ENCODE data around the gene SLC51A.

The SLC51A gene

DNA sequence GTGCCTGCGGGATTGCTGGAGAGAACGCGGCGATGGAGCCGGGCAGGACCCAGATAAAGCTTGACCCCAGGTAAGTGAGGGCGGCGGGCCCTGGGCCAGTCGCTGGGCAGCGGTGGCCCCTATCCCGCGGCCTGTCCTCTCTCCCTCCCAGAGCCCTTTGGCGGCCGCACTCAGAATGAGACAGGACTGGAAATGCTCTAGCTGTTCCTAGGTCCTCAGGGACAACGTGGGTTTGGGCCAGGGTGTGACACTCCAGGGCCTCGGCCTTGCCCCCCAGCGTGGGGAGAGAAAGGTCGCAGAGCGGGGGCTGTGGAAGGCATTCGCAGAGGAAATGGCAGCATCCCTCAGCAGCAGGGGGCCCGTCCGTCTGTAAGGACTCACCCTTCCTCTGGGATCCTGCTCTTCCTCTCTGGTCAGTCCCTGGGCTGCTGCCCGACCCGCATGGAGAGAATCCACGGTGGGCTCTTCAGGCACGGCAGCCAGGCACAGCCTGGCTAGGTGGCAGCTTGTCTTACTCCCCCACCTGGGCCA lies 412 bp downstream of the SLC51A start:
- DNase-seq (ENCODE audit: low spot score): no peak

- DNase-seq (ENCODE audit: low spot score): no peak
Measured at GRCh38 chr3:196217307-196218154, 1.2 kb downstream of the SLC51A start.

- no peak for DNase-seq (ENCODE audit: low spot score)
Measured at GRCh38 chr3:196218155-196218712, 1.9 kb downstream of the SLC51A start.

DNA sequence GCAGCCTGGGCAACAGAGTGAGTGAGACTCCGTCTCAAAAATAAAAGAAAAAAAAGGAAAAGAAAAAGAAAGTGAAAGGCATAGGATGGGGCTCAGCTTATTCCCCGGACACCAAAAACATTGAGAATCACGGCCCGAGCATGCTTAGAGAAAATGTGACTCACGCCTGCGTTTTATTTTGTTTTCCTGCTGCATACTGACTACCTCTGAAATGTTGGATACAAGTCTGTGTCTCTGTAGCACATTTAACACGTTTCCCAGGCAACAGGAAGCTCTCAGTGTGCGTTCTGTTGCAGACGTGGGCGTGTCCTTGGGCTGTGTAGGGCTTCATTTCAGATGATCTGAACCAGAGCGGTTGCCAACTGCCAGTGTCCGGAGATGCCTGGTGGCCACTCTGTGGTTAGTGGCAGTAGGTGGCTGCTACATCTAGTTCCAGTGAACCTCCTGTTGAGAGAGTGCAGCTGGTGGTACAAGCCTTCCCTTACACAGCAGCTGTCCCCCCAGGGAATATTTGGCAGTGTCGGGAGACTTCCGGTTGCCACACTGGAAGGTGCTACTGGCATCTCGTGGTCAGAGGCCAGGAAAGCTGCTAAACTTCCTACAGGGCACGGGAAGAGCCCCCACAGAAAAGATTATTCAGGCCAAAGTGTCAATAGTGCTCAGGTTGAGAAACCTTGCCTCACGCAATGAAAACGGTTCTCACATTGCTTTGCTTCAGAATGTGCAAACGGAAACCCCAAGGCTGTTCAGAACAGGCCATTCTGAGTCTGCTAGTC lies 3.0 kb downstream of the SLC51A start:
- peak; percentile 79 for DNase-seq (ENCODE audit: low spot score)

DNA sequence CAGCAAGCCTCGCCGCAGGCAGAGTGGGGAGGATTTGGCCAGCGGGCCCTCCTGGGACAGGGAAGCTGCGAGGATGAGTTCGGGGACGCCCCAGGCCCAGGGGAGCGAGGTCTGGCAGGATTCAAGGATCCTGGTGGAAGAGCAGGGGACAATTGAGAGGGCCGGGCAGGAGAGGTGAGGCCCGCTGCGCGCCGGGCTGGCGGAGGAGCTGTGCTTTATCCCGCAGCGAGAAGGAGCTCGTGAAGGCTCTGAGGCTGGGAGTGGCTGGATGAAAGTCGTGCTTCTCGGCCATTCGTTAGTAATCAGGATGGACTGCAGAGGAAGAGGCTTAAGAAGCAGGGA lies 3.6 kb downstream of the SLC51A start:
- no peak for DNase-seq (ENCODE audit: low spot score)

DNA sequence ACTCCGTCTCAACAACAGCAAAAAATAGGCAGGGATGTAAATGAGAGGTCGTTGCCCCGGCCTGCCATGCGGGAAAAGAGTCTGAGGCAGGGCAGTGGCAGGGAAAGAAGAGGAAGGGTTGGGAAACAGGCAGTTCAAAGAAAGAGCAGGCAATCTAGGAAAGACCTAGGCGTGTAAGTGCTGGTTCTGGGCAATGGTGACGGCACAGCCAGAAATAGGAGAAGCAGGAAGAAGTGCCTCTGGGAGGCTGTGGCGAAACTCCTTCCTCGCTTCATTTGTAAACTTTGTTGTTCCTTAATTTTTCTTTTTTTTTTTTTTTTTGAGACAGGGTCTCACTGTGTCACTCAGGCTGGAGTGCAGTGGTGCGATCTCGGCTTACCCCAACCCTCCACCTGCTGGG lies 4.3 kb downstream of the SLC51A start:
- no peak for DNase-seq (ENCODE audit: low spot score)

- DNase-seq (ENCODE audit: low spot score): no peak
Measured at GRCh38 chr3:196220991-196221390, 4.7 kb downstream of the SLC51A start.

- DNase-seq (ENCODE audit: low spot score): no peak
Measured at GRCh38 chr3:196222876-196223595, 6.7 kb downstream of the SLC51A start.

DNA sequence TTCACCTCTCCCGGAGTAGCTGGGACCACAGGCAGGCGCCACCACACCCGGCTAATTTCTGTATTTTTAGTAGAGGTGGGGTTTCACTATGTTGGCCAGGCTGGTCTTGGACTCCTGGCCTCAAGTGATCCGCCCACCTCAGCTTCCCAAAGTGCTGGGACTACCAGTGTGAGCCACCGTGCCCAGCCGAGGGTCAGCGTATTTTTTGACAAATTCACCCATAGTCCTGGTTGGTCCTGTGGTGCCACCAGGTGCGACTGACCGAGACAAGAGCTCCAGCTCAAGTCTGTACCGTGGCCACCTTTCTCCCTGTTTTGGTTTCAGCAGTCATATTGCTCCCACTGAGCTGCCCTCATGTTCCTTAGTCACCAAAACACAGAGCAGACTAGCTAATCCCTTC lies 8.8 kb downstream of the SLC51A start:
- no peak for DNase-seq (ENCODE audit: low spot score)

DNA sequence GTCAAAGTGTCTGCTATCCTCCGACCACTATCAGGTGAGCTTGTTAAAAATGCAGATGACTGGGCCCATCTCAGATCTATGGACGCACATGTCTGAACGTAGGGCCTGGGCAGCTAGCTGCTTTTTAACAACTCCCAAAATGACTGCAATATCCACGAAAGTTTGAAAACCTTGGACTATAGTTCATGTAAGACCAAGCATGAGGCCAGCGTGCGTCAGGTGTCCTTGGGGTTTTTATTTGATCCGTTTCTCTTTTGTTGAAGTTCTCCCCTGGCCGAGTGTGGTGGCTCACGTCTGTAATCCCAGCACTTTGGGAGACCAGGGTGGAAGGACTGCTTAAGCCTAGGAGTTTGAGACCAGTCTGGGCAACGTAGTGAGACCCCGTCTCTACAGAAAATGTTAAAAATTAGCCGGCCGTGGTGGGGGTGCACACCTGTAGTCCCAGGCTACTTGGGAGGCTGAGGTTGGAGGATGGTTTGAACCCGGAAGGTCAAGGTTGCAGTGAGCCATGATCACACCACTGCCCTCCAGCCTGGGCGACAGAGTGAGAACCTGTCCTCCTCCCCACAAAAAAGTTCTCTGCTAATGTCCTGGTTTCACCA lies 9.5 kb downstream of the SLC51A start:
- no peak for DNase-seq (ENCODE audit: low spot score)

DNA sequence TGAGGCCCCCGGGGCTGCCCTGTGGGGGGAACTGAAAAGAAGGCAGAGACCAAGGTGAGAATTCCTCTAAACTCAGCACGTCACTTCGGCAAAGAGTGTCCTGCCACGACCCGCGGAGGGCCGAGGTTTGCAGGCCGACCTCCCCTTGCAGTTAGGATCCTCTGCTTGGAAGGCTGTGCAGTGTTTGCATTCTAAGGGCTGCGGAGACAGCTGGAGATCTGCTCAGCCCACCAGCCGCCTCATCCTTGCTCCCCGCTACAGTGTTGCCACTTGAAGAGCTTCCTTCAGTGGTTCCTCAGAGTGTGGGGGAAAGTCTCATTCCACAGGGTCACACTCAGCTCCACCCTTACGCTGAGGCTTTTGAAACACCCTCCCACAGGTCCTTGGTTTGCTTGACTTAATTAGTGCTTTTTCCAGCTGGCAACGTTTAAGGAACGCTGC lies 10.8 kb downstream of the SLC51A start:
- DNase-seq (ENCODE audit: low spot score): no peak

- no peak for DNase-seq (ENCODE audit: low spot score)
Measured at GRCh38 chr3:196227629-196228493, 11.5 kb downstream of the SLC51A start.

DNA sequence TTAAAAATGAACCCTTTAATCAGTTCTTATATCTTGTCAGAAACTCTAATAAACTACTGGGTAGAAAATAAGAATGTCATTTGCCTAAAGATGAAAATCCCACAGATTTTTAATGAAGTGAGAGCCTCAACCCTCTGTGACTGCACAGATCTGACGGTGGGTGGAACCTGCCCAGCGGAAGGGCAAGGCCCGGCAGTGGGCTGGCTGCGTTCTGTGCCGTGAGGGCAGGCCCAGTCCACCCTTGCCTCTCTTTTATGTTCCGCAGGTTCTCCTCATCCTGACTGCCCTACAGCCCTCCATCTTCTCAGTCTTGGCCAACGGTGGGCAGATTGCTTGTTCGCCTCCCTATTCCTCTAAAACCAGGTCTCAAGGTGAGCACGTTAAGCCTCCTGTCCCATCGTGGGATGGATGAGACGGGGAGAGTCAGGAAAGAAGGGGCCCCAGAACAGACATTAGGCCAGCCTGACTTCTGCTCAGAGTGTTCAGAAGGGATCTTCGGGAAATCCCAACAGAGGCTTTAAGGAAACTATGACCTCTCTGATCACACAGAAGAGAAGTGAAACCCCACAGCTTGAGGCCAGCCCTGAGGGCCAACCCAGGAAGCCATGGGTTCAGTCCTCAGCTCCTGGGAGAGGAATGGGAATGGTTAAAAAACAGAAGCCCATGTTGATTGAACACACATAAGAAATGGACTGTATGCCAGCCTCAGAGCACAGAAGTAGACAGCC lies 16.0 kb downstream of the SLC51A start:
- no peak for DNase-seq (ENCODE audit: low spot score)

- no peak for DNase-seq (ENCODE audit: low spot score)
Measured at GRCh38 chr3:196232882-196233251, 16.5 kb downstream of the SLC51A start.

GRCh38 chr3:196235452-196236122 lies 19.3 kb downstream of the SLC51A start:
- DNase-seq (ENCODE audit: low spot score): no peak

GRCh38 chr3:196236223-196236622 lies 19.9 kb downstream of the SLC51A start:
- no peak for DNase-seq (ENCODE audit: low spot score)

- DNase-seq (ENCODE audit: low spot score): no peak
Measured at GRCh38 chr3:196237203-196237602, 20.9 kb downstream of the SLC51A start.

GRCh38 chr3:196238612-196239560 lies 22.6 kb downstream of the SLC51A start:
- no peak for DNase-seq (ENCODE audit: low spot score)
